Measurements from ENCODE around the gene CNBP. TPM values are rescaled to one million over a fixed set of nuclear protein-coding genes. Genes with fewer than 3 reads are reported as not detected.

The CNBP gene
- total RNA-seq = 100 to 1,000 TPM; 453 to 454 TPM

DNA sequence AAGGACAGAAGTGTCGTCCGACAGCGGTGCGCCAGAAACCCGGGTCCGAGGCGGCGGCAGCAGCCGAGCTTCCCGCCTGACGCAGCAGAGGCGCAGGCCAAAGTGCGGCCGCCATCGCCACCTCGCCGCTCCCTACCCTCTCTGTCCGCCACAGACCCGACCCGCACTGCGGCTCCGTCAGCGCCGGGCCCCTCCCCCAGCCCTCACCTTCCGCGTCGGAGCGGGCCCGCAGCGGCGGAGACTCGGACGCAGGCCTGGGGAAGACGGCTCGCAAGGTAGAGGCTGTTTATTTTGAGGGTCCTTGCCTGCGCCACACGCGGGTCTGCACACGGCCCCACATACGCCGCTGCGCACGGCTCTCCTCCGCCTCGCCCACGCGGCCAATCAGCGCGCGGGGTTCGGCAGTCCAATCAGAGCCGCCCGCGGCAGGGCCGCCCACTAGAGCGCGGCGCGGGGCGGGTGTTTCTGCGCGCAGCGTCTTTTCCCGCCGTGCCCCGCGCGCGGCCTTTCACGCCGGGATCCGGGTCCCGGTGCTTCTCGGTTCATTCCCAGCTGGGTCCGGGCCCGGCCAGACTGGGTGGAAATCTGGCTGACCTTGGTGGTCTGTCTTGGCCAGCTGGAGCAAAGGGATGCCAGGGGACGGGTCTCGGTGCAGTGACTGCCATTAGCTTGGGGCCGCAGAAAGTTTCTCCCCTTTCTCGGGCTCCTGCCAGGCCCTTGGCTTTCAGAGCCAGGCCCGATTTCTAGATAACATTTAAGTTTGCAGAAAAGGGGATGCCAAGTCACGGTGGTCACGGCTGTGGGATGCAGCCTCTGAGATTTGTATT is at the start of gene CNBP:
TSS of gene CNBP (minus strand) at position 328 of the 827 bp plus-strand sequence. CDS start 12,139 bp downstream, outside the sequence.
- no peaks in the 10 kb centered on the region for H3K9me3 Mint-ChIP-seq
- ChIA-PET CTCF (interaction anchor here (0.6 to 4.3 kb wide), 8 partner anchors 14 to 503 kb away, joined by 3 to 28 read pairs (median 4); no protein-coding TSS in a partner anchor), POLR2A (interaction anchor here (0.6 to 6.9 kb wide), 27 partner anchors 9 to 216 kb away, joined by 3 to 82 read pairs (median 4); partner anchors contain the start of genes COPG1, HMCES and RAB43)
- intact Hi-C loops (cut with micrococcal nuclease) = loop anchor here (5.0 kb wide), 2 partner anchors 61 to 64 kb away; partner anchors contain the start of genes COPG1 and RAB43
- H3K36me3 Mint-ChIP-seq (ENCODE audit: low read depth) = peaks cover 46% of the 10 kb centered on the region
- peak within 1 kb of the TSS; percentile 99 for H3K27ac Mint-ChIP-seq
- TF ChIP-seq, protein P1, sequence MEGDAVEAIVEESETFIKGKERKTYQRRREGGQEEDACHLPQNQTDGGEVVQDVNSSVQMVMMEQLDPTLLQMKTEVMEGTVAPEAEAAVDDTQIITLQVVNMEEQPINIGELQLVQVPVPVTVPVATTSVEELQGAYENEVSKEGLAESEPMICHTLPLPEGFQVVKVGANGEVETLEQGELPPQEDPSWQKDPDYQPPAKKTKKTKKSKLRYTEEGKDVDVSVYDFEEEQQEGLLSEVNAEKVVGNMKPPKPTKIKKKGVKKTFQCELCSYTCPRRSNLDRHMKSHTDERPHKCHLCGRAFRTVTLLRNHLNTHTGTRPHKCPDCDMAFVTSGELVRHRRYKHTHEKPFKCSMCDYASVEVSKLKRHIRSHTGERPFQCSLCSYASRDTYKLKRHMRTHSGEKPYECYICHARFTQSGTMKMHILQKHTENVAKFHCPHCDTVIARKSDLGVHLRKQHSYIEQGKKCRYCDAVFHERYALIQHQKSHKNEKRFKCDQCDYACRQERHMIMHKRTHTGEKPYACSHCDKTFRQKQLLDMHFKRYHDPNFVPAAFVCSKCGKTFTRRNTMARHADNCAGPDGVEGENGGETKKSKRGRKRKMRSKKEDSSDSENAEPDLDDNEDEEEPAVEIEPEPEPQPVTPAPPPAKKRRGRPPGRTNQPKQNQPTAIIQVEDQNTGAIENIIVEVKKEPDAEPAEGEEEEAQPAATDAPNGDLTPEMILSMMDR (IDR thresholded peaks at IDR 0.05) = no peak
- H3K4me1 Mint-ChIP-seq (ENCODE audit: low read depth) = peaks cover 29% of the 10 kb centered on the region
- peak within 1 kb of the TSS; percentile 97 for H3K4me3 Mint-ChIP-seq
- ATAC-seq = peak; percentile 94
- peak; percentile 94 for DNase-seq
- H3K27me3 Mint-ChIP-seq = no peaks in the 10 kb centered on the region

DNA sequence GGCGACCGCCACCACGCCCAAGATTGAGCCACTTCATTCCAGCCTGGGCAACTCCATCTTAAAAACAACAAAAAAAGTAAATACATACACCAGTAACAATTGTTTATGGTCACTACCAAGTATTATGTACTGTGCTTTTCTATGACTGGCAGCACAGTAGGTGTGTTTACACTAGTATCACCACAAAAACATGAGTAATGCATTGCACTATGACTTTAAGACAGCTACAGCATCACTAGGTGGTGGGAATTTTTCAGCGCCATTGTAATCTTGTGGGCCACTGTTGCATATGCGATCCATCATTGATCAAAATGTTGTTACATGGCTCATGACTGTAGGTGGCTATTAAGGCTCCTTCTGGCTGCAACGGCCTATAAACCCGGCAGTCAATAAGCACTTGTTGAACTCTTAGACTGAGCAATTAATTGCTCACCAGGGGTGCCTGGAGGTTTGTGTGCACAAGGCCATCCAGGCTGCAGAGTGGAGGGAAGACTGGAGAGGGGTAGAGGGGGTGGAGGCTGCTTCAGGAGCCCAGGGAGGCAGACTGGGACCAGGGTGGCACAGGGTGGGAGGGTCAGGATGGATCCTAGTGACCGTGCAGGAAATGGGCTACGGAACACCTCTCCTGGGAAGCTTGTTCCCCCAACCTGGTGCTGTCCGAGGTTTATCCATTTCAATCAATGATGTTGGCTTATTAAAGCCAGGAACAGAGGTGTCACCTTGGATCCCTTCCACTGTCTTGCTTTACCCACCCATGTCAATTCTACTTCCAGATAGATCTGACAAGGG is 47.8 kb upstream of the CNBP start:
- no peak for DNase-seq
- Mint-ChIP-seq H3K27me3 (peaks cover 3% of the 10 kb centered on the region), H3K4me3 (no peak overlapping the region), H3K9me3 (no peaks in the 10 kb centered on the region), H3K36me3 (ENCODE audit: low read depth) (no peaks in the 10 kb centered on the region), H3K27ac (no peak overlapping the region), H3K4me1 (ENCODE audit: low read depth) (peaks cover 13% of the 10 kb centered on the region)
- ATAC-seq = no peak
- ChIA-PET POLR2A (interaction anchor here (1.2 to 1.3 kb wide), 3 partner anchors 14 to 48 kb away, joined by 3 to 4 read pairs (median 3); partner anchors contain the start of gene CNBP), CTCF (interaction anchor here (1.0 to 2.1 kb wide), 4 partner anchors 14 to 178 kb away, joined by 3 to 12 read pairs (median 5); no protein-coding TSS in a partner anchor)
- TF ChIP-seq, protein P1 (IDR thresholded peaks at IDR 0.05) = no peak
- intact Hi-C loops (cut with micrococcal nuclease) = no loop called here

DNA sequence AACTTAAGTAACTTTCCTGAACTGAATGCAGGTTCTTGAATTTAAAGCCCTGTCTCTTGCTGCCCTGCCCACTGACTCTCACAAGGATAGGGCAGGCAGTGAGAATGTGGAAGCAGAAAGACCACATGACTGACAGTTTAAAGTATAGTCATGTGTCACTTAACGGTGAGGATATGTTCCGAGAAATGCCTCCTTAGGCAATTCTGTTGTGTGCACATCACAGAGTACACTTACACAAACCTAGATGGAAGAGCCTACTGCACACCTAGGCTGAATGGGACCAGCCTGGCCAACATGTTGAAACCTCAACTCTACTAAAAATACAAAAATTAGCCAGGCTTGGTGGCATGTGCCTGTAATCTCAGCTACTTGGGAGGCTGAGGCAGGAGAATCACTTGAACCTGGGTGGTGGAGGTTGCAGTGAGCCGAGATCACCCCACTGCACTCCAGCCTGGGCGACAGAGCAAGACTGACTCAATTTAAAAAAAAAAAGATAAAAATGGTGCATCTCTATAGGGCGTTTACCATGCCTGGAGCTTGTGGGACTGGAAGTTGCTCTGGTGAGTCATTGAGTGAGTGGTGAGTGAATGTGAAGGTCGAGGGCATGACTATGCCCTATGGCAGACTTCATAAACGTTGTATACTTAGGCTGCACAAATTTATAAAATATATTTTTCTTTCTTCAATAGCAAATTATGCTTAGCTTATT is 46.8 kb upstream of the CNBP start:
- POLR2A ChIA-PET = interaction anchor here (1.2 to 1.9 kb wide), 3 partner anchors 15 to 35 kb away, joined by 3 to 4 read pairs (median 3); no protein-coding TSS in a partner anchor
- intact Hi-C loops (cut with micrococcal nuclease) = no loop called here
- CTCF ChIA-PET = interaction anchor here (1.0 to 2.1 kb wide), 3 partner anchors 15 to 177 kb away, joined by 3 to 12 read pairs (median 5); no protein-coding TSS in a partner anchor
- peak overlapping the region; percentile 57 for H3K27ac Mint-ChIP-seq
- H3K27me3 Mint-ChIP-seq = peaks cover 3% of the 10 kb centered on the region
- ATAC-seq (peak; percentile 97), DNase-seq (peak; percentile 63)
- H3K36me3 Mint-ChIP-seq (ENCODE audit: low read depth) = no peaks in the 10 kb centered on the region
- no peaks in the 10 kb centered on the region for H3K9me3 Mint-ChIP-seq
- peaks cover 16% of the 10 kb centered on the region for H3K4me1 Mint-ChIP-seq (ENCODE audit: low read depth)
- TF ChIP-seq, protein P1 (IDR thresholded peaks at IDR 0.05) = no peak
- no peak overlapping the region for H3K4me3 Mint-ChIP-seq

DNA sequence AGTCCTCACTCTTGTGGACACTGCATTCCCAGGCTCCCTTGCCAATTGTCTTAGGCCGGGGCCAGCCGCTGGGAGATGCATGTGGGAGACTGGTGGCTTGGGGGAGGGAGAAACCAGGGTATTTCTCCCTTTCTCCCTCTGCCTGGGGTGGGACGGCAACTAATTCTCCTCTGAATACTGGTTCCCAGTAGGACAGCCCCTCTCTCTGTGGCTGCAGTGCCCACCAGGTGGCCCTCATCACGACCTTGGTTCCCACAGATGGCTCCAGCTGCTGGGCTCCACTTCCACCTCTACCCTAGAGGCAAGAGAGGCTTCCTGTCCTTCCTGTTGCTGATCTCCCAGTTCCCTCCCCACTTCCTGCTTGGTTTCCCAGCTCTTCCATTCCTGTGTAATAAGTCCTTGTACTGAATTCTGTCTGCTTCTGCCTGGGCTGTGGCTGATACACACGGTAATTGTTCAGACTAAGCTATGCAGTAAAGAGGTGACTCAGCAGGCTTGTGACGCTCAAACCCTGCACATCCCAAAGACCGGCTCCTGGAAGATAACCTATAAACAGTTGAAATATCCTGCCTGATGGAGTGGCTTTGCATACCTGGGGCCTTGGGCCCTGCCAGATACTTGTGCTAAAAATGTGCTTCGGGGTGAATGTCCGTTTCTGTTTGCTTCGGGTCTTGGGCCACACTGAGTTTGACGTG is 45.3 kb upstream of the CNBP start:
- peaks cover 3% of the 10 kb centered on the region for H3K27me3 Mint-ChIP-seq
- H3K36me3 Mint-ChIP-seq (ENCODE audit: low read depth) = no peaks in the 10 kb centered on the region
- peaks cover 21% of the 10 kb centered on the region for H3K4me1 Mint-ChIP-seq (ENCODE audit: low read depth)
- no peaks in the 10 kb centered on the region for H3K9me3 Mint-ChIP-seq
- ATAC-seq = no peak
- no peak overlapping the region for H3K4me3 Mint-ChIP-seq
- no peak for DNase-seq
- intact Hi-C loops (cut with micrococcal nuclease) = no loop called here
- CTCF ChIA-PET = interaction anchor here (1.0 to 1.3 kb wide), 3 partner anchors 17 to 259 kb away, joined by 3 to 7 read pairs (median 3); no protein-coding TSS in a partner anchor
- H3K27ac Mint-ChIP-seq = no peak overlapping the region
- POLR2A ChIA-PET = interaction anchor here (0.8 to 1.9 kb wide), 2 partner anchors 33 to 46 kb away, joined by 3 to 4 read pairs; no protein-coding TSS in a partner anchor
- TF ChIP-seq, protein P1 (IDR thresholded peaks at IDR 0.05) = no peak
